Ovary (tissue), 9 donors: ENCODE data around the gene KCNH6. TPM values are rescaled to one million over a fixed set of nuclear protein-coding genes. Genes with fewer than 3 reads are reported as not detected.

Experiments used
- DNase-seq, 5 donors: peaks; one replicate each; pipeline ENCODE4 v3.0.0-alpha.2; 2019 to 2020
- H3K27ac ChIP-seq, 2 donors: fragments of 200-600 bp; one replicate each; pipeline versions ENCODE4 v1.5.1 to v1.8.0; 2019 to 2022
- H3K27me3 ChIP-seq: fragments of 200-600 bp; one replicate; pipeline ENCODE4 v1.8.0; 2022
- H3K36me3 ChIP-seq: fragments of 200-600 bp; sonication (generic); one replicate; pipeline ENCODE4 v1.5.1; 2019
- H3K4me1 ChIP-seq: one replicate; pipeline ENCODE4 v1.8.1; 2013; ENCODE audit warnings: mild to moderate bottlenecking, moderate library complexity; ENCODE audit not compliant: insufficient read depth
- H3K4me3 ChIP-seq: fragments of 200-600 bp; sonication (generic); one replicate; pipeline ENCODE4 v1.5.1; 2017
- H3K9me3 ChIP-seq, 2 donors: fragments of 200-600 bp in 1 of 2; sonication (generic) in 1 of 2; one replicate each; pipeline versions ENCODE4 v1.5.1 to v1.8.1; 2013 to 2019; ENCODE audit warnings: mild to moderate bottlenecking in 1 of 2, moderate library complexity in 1 of 2
- CTCF ChIP-seq, 3 donors: fragments of 450-650 bp in 2 of 3; fragments of 200-600 bp in 1 of 3; IDR thresholded peaks; one replicate each; pipeline versions ENCODE4 v1.5.1 to v1.8.0; 2016 to 2022; ENCODE audit warnings: antibody characterized with exemption in 3 of 3, mild to moderate bottlenecking in 1 of 3
- EP300 ChIP-seq: sonication (generic); formaldehyde crosslinking; IDR thresholded peaks from one replicate; pipeline ENCODE4 v1.6.1; 2017; ENCODE audit warnings: antibody characterized with exemption
- POLR2A ChIP-seq: fragments of 450-650 bp; IDR thresholded peaks from one replicate; pipeline ENCODE4 v1.6.1; 2017; ENCODE audit warnings: antibody characterized with exemption, mild to moderate bottlenecking, moderate library complexity
- WGBS, 3 donors: extraction: QIAGEN DNeasy Blood & Tissue Kit in 1 of 3; methylation state at CpG; one replicate each; pipeline versions ENCODE4 v1.1.5 to v1.1.7; 2013 to 2017; 5-methylcytosine and 5-hydroxymethylcytosine counted together
- intact Hi-C, 4 donors: fragments of 100-400 bp; cut with DNase I; formaldehyde crosslinking; loops; one replicate each; pipeline versions ENCODE4 v1.11.0 to v1.15.1; 2022 to 2023
- polyA plus RNA-seq, 2 donors: library from polyadenylated mRNA; stranded (reverse); fragments of 200-250 nt in 1 of 2; fragments of 350-450 nt in 1 of 2; fragmentation: Illumina TruSeq in 1 of 2; extraction: RNeasy Lipid Tissue Mini Kit (QIAGEN cat#74804) in 1 of 2; gene quantifications; one replicate each; pipeline ENCODE4 v1.2.3, GENCODE V29; 2013 to 2014
- total RNA-seq, 7 donors: library from RNA; depleted of rRNA in 2 of 7; stranded (reverse); fragments of >200 nt in 2 of 7; fragmentation: NEBNext Ultra II Directional in 3 of 7; extraction: Animal tissue kit (Norgen Biotek cat#: 25700) in 3 of 7; gene quantifications; one replicate each; pipeline versions ENCODE4 v1.1.0 to v1.2.4, GENCODE V29; 2016 to 2023
- donor health status: DM: no; HTN: no; CAD: no; lungs with moderate emphysema.
- donor health status: DM: no; HTN: no; CAD: no.
- donor health status: Bipolar disorder and iron deficiency.
- donor health status: DM: yes; HTN: yes; CAD: no.
- donor health status: DM: no; HTN: no; CAD: no.
- donor health status: DM: yes; HTN: yes; CAD: no.

KCNH6 gene
- total and polyA plus RNA-seq, 9 donors = 0.36 TPM; not detected in 8

DNA sequence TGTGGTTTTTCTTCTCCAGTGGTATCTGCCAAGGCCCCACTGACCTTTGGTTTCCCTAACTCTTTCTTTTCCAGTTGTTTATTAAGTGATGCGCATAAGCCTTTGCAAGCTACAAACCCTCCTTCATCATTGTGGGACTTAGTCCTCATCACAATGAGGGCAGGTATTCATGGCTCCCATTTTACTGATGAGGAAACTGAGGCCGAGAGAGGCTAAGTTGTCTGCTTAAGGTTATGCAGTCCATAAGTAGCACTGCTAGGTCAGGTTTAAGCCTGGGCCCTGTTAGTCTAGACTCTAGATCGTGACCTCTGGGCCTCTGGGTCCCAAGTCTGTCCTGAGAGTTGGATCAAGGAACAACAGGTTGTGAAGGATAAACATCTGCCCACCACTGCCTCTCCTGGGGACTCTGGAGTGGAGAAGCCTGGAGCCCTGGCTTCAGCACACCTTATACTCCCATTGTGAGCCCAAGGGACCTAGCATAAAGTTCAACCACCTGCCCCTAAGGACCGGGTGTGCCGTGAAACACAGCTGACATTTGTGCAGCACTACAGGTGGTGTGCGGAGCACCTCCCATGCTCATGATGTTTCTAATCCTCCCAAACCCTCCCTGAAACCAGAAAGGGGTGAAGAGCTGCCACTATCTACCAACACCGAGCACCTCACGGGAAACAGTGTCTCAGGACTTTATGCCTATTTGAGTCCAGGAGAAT is 5.2 kb upstream of the KCNH6 start:
- Histone ChIP-seq H3K27ac (no peak overlapping the region), H3K4me3 (no peak overlapping the region), H3K27me3 (no peaks in the 10 kb centered on the region), H3K36me3 (no peaks in the 10 kb centered on the region), H3K9me3 (no peaks in the 10 kb centered on the region), H3K4me1 (no peaks in the 10 kb centered on the region)
- WGBS, 3 donors = 70 to 77% (median 72%) methylated on average over 8 of the region's 8 CpGs
- no peak for TF ChIP-seq CTCF (IDR thresholded peaks at IDR 0.05)
- no peak for TF ChIP-seq EP300
- no peak for TF ChIP-seq POLR2A
- intact Hi-C loops = no loop called here
- DNase-seq = no peak

- WGBS, 3 donors = 86 to 93% (median 92%) methylated on average over 1 of the region's 1 CpG
- Histone ChIP-seq H3K27me3 (no peaks in the 10 kb centered on the region), H3K9me3 (no peaks in the 10 kb centered on the region), H3K27ac (no peak overlapping the region), H3K4me3 (no peak overlapping the region), H3K4me1 (peaks cover 1% of the 10 kb centered on the region), H3K36me3 (no peaks in the 10 kb centered on the region)
- no peak for DNase-seq
- intact Hi-C loops = no loop called here
- TF ChIP-seq POLR2A = no peak
Measured at GRCh38 chr17:63519116-63519881, 3.9 kb upstream of the KCNH6 start.

DNA sequence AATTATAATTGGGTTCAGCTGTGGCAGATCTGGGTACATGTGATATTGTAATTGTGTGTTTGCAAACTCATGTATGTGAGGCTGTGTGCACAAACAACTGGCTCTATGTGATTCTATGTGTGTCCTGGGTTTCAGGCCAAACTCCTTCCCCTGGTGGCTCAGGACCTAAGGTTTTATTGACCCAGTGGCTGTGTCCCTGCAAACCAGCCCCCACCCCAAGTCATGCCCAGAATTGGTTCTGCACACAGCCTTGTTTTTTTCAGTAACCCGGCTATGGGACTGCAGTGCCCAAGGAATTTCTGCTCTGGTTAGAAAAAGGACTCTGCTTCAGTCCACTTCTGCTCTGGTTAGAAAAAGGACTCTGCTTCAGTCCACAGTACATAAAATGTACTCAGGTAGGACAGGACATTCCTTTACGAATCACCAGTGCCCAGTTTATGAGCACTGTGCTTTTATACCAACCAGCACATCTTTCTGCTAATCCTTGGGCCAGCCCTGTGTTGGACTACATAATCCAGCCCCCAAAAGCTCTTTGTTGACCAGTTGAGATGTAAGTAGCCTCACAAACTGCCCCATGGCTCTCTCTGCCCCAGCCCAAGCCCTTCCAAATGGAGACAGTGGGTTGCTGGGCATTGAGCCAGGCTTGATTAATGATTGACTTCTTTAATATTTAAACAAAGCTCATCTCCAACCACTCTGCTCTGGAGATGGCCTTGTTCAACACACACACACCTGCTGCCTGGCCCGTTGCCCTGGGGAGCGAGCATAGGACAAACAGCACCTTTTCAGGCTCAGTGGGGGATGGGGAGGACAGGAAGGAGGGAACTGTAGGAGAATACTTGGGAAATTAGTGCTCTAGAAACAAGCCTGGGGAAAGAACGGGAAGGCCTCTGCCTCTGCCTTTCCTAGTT is 2.9 kb upstream of the KCNH6 start:
- intact Hi-C loops = no loop called here
- no peaks in the 10 kb centered on the region for H3K9me3 ChIP-seq
- H3K4me3 ChIP-seq = no peak overlapping the region
- no peaks in the 10 kb centered on the region for H3K36me3 ChIP-seq
- H3K27me3 ChIP-seq = no peaks in the 10 kb centered on the region
- TF ChIP-seq POLR2A (no peak), CTCF (IDR thresholded peaks at IDR 0.05) (no peak), EP300 (no peak)
- DNase-seq = no peak
- peaks cover 1% of the 10 kb centered on the region for H3K4me1 ChIP-seq
- no peak overlapping the region for H3K27ac ChIP-seq
- 49 to 53% (median 49%) methylated on average over 5 of the region's 5 CpGs for WGBS, 3 donors

GRCh38 chr17:63524051-63524450 is 893 bp downstream of the KCNH6 start:
- Histone ChIP-seq H3K27me3 (no peaks in the 10 kb centered on the region), H3K4me1 (peaks cover 1% of the 10 kb centered on the region), H3K4me3 (no peak overlapping the region), H3K27ac (no peak overlapping the region), H3K36me3 (no peaks in the 10 kb centered on the region), H3K9me3 (no peaks in the 10 kb centered on the region)
- DNase-seq = no peak
- WGBS, 3 donors = 87 to 94% (median 90%) methylated on average over 14 of the region's 14 CpGs
- TF ChIP-seq EP300 (no peak), CTCF (IDR thresholded peaks at IDR 0.05) (no peak), POLR2A (no peak)
- intact Hi-C loops = no loop called here
